GM12878 (cell line): ENCODE results near the gene MPIG6B. TPM values are rescaled to one million over a fixed set of nuclear protein-coding genes. Genes with fewer than 3 reads are reported as not detected.

Experiments used
- EP300 ChIP-seq, 2 experiments: fragments of 150-350 bp in 1 of 2; IDR thresholded peaks; 2 replicates each; pipeline ENCODE4 v1.6.1; 2011 to 2012; ENCODE audit warnings: low read depth in 2 of 2, low read length in 2 of 2, borderline replicate concordance in 1 of 2, improper control_type of control experiment in 1 of 2, inconsistent platforms in 1 of 2; ENCODE audit not compliant: control insufficient read depth in 1 of 2
- KLF5 ChIP-seq: fragments of 450-650 bp; IDR thresholded peaks from 2 replicates; pipeline ENCODE4 v1.6.1; 2014; ENCODE audit warnings: mild to moderate bottlenecking; ENCODE audit not compliant: partially characterized antibody
- NBN ChIP-seq: fragments of 450-650 bp; IDR thresholded peaks from 2 replicates; pipeline ENCODE4 v1.6.1; 2016
- ZNF384 ChIP-seq: IDR thresholded peaks from 2 replicates; pipeline ENCODE4 v1.6.1; 2012; ENCODE audit warnings: low read depth, mild to moderate bottlenecking, low read length, improper control_type of control experiment, borderline replicate concordance
- polyA plus RNA-seq, 11 experiments: library from polyadenylated mRNA; depleted of rRNA in 4 of 11; unstranded in 6 of 11; stranded (reverse) in 5 of 11; fragments of >200 nt; fragmentation: Nextera tagmentation in 4 of 11; fragmentation: Illumina TruSeq in 1 of 11; extraction: Ambion mirVana in 4 of 11; extraction: Trizol in 1 of 11; gene quantifications; 1 replicate in 1 of 11; 2 replicates in 10 of 11; pipeline versions ENCODE4 v1.2.1 to v1.2.3, GENCODE V29; 2011 to 2016; ENCODE audit warnings: inconsistent platforms in 2 of 11, missing spikeins in 2 of 11, low read depth in 1 of 11
- total RNA-seq, 4 experiments: library from RNA; depleted of rRNA in 3 of 4; stranded (reverse); fragments of >200 nt in 3 of 4; fragmentation: Illumina TruSeq in 1 of 4; extraction: Trizol in 1 of 4; gene quantifications; 2 replicates each; pipeline versions ENCODE4 v1.2.1 to v1.2.3, GENCODE V29; 2013 to 2021
- TF ChIP-seq, protein P1 (sequence below): fragments of 450-650 bp; IDR thresholded peaks from 2 replicates; pipeline ENCODE4 v1.6.1; 2017; ENCODE audit warnings: mild to moderate bottlenecking, moderate library complexity
- TF ChIP-seq, protein P2 (sequence below): IDR thresholded peaks from 2 replicates; pipeline ENCODE4 v1.6.1; 2012; ENCODE audit warnings: low read depth, low read length, improper control_type of control experiment

The MPIG6B gene
- total and polyA plus RNA-seq, 10 of the 15 experiments (the other 5 are each of a cell fraction or from before 2014, with no cell fraction given): not detected

DNA sequence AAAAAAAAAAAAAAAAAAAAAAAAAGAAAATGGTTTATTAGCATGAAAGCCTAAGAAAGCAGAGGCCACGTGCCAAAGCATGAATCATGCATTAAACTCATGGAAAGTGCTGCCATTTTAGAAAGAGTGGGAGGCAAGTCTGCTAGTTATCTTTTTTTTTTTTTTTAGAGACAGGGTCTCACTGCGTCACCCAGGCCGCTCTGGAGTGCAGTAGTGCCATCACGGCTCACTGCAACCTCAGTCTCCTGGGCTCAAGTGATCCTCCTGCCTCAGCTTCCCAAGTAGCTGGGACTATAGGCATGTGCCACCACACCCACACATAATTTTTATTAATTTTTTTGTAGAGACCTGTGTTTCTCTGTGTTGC, 48.8 kb downstream of the MPIG6B start (continued):
- TF ChIP-seq, protein P1, sequence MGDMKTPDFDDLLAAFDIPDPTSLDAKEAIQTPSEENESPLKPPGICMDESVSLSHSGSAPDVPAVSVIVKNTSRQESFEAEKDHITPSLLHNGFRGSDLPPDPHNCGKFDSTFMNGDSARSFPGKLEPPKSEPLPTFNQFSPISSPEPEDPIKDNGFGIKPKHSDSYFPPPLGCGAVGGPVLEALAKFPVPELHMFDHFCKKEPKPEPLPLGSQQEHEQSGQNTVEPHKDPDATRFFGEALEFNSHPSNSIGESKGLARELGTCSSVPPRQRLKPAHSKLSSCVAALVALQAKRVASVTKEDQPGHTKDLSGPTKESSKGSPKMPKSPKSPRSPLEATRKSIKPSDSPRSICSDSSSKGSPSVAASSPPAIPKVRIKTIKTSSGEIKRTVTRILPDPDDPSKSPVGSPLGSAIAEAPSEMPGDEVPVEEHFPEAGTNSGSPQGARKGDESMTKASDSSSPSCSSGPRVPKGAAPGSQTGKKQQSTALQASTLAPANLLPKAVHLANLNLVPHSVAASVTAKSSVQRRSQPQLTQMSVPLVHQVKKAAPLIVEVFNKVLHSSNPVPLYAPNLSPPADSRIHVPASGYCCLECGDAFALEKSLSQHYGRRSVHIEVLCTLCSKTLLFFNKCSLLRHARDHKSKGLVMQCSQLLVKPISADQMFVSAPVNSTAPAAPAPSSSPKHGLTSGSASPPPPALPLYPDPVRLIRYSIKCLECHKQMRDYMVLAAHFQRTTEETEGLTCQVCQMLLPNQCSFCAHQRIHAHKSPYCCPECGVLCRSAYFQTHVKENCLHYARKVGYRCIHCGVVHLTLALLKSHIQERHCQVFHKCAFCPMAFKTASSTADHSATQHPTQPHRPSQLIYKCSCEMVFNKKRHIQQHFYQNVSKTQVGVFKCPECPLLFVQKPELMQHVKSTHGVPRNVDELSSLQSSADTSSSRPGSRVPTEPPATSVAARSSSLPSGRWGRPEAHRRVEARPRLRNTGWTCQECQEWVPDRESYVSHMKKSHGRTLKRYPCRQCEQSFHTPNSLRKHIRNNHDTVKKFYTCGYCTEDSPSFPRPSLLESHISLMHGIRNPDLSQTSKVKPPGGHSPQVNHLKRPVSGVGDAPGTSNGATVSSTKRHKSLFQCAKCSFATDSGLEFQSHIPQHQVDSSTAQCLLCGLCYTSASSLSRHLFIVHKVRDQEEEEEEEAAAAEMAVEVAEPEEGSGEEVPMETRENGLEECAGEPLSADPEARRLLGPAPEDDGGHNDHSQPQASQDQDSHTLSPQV: no peak
- TF ChIP-seq NBN (no peak), EP300 (IDR thresholded peaks at IDR 0.05; ENCODE audit: borderline replicate concordance in 1 of 2, control insufficient read depth in 1 of 2, low read depth in 2 of 2, low read length in 2 of 2) (no peak), ZNF384 (no peak), KLF5 (no peak)
- TF ChIP-seq, protein P2, sequence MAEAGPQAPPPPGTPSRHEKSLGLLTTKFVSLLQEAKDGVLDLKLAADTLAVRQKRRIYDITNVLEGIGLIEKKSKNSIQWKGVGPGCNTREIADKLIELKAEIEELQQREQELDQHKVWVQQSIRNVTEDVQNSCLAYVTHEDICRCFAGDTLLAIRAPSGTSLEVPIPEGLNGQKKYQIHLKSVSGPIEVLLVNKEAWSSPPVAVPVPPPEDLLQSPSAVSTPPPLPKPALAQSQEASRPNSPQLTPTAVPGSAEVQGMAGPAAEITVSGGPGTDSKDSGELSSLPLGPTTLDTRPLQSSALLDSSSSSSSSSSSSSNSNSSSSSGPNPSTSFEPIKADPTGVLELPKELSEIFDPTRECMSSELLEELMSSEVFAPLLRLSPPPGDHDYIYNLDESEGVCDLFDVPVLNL: no peak
